SU-DHL-6 (cell line): ENCODE results near the gene AWAT1.

Experiments used
- H2AFZ ChIP-seq: fragments of 200-600 bp; sonication (generic); 2 replicates; pipeline ENCODE4 v1.6.1; 2014; ENCODE audit warnings: low read depth, mild to moderate bottlenecking, moderate library complexity, mixed read lengths, antibody characterized with exemption, low read length; ENCODE audit not compliant: severe bottlenecking
- H3F3A ChIP-seq: fragments of 200-600 bp; shearing (Covaris generic); 2 replicates; pipeline ENCODE4 v1.6.0; 2016; ENCODE audit warnings: antibody characterized with exemption, mild to moderate bottlenecking; ENCODE audit not compliant: insufficient read depth
- H3K27ac ChIP-seq: fragments of 200-600 bp; sonication (generic); 2 replicates; pipeline ENCODE4 v1.5.1; 2016; ENCODE audit warnings: low read depth, mild to moderate bottlenecking, low read length, moderate library complexity, mixed read lengths
- H3K27me3 ChIP-seq: fragments of 200-600 bp; sonication (generic), shearing (Covaris generic); 2 replicates; pipeline ENCODE4 v1.6.0; 2014; ENCODE audit warnings: mild to moderate bottlenecking, low read length
- H3K36me3 ChIP-seq: fragments of 200-600 bp; sonication (generic); 2 replicates; pipeline ENCODE4 v1.6.1; 2014; ENCODE audit warnings: mild to moderate bottlenecking, low read length, mixed read lengths
- H3K4me2 ChIP-seq: fragments of 300-600, 200-600 bp; shearing (Covaris generic), sonication (generic); 2 replicates; pipeline ENCODE4 v1.6.0; 2014; ENCODE audit warnings: low read length, low read depth, mild to moderate bottlenecking; ENCODE audit not compliant: poor library complexity, severe bottlenecking
- H3K4me3 ChIP-seq: fragments of 200-600 bp; sonication (generic); 2 replicates; pipeline ENCODE4 v1.5.1; 2014; ENCODE audit warnings: antibody characterized with exemption, low read length, mild to moderate bottlenecking, mixed read lengths; ENCODE audit not compliant: insufficient read depth, poor library complexity, severe bottlenecking
- H3K79me2 ChIP-seq: fragments of 200-600 bp; sonication (generic); 2 replicates; pipeline ENCODE4 v1.6.1; 2014; ENCODE audit warnings: mild to moderate bottlenecking, low read length, moderate library complexity; ENCODE audit not compliant: insufficient read depth
- H3K9ac ChIP-seq: fragments of 200-600 bp; sonication (generic); 2 replicates; pipeline ENCODE4 v1.7.0; 2014; ENCODE audit warnings: mild to moderate bottlenecking, low read length
- H3K9me2 ChIP-seq: fragments of 200-600 bp; sonication (generic); replicated peaks from 2 replicates; pipeline ENCODE4 v1.6.1; 2014; ENCODE audit warnings: low read length; ENCODE audit not compliant: insufficient read depth
- H3K9me3 ChIP-seq: fragments of 200-600 bp; sonication (generic); 2 replicates; pipeline ENCODE4 v1.6.1; 2014; ENCODE audit warnings: low read length, mixed read lengths; ENCODE audit not compliant: insufficient read depth
- H4K20me1 ChIP-seq: fragments of 200-600 bp; sonication (generic); 2 replicates; pipeline ENCODE4 v1.6.1; 2014; ENCODE audit warnings: low read depth, mild to moderate bottlenecking, antibody characterized with exemption, low read length, moderate library complexity, mixed read lengths
- CTCF ChIP-seq: fragments of 200-600 bp; sonication (generic); IDR thresholded peaks from one replicate; pipeline ENCODE4 v1.5.1; 2017; ENCODE audit warnings: antibody characterized with exemption, mild to moderate bottlenecking, low read length, moderate library complexity; ENCODE audit not compliant: insufficient read depth, poor library complexity, severe bottlenecking
- EZH2phosphoT487 ChIP-seq: fragments of 200-600 bp; sonication (generic), shearing (Covaris generic); conservative IDR thresholded peaks from 2 replicates; pipeline ENCODE4 v1.6.1; 2018; ENCODE audit warnings: mild to moderate bottlenecking, antibody characterized with exemption, low read length, moderate library complexity, mixed read lengths

Gene AWAT1

DNA sequence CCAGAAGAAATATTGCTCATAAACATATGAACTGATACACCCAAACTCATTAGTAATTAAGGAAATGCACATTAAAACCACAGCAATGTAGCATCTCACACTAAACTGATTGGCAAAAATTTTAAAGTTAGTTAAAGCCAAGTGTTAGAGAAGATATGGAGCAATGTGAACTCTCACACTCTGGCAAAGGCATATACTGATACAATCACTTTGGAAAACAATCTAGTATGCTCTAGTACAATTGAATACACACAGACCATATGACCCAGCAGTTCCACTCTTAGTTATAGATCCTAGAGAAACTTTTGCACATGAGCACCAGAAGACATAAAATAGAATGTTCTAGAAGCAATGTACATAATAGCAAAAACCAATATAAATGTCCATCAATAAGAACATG, 8.4 kb upstream of the AWAT1 start:
- no peak overlapping the region for H2AFZ ChIP-seq
- no peak overlapping the region for H3K27ac ChIP-seq
- no peaks in the 10 kb centered on the region for H3K79me2 ChIP-seq
- no peaks in the 10 kb centered on the region for H3K9me3 ChIP-seq
- no peak overlapping the region for H3K4me2 ChIP-seq
- H3K36me3 ChIP-seq: no peaks in the 10 kb centered on the region
- H3K9me2 ChIP-seq: no peaks in the 10 kb centered on the region
- no peaks in the 10 kb centered on the region for H3F3A ChIP-seq
- TF ChIP-seq EZH2phosphoT487: no peak
- TF ChIP-seq CTCF: no peak
- H3K9ac ChIP-seq: no peak overlapping the region
- no peak overlapping the region for H3K4me3 ChIP-seq
- no peaks in the 10 kb centered on the region for H4K20me1 ChIP-seq
- no peaks in the 10 kb centered on the region for H3K27me3 ChIP-seq

GRCh38 chrX:70226687-70227086, 7.8 kb upstream of the AWAT1 start:
- Histone ChIP-seq H3K4me2 (no peak overlapping the region), H3K79me2 (no peaks in the 10 kb centered on the region)
- no peak for TF ChIP-seq EZH2phosphoT487
- no peak for TF ChIP-seq CTCF

DNA sequence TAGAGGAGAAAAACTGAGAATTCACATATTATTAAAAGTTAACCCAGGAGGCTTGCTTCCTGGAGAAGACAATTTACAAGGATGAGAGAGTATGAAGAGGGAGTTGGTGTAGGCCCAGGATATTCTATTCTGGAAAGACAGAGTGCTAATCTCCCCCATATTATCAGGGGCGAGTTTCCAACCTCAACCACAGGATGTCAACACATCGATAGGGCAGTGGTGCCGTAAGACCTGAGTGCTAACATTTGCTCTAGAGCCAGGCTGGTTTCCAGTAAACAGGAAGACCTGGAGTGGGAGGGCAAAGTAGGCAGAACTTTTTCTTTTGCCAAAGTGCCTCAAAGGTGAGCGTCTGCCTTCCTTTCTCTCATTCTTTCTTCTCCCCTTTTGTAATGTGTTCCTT, 2.8 kb upstream of the AWAT1 start:
- Histone ChIP-seq H3K79me2 (no peaks in the 10 kb centered on the region), H2AFZ (no peak overlapping the region), H3K27me3 (no peaks in the 10 kb centered on the region), H3K4me3 (no peak overlapping the region), H3K36me3 (no peaks in the 10 kb centered on the region), H3K4me2 (no peak overlapping the region), H3K27ac (no peak overlapping the region), H3K9ac (no peak overlapping the region), H3F3A (no peaks in the 10 kb centered on the region), H4K20me1 (no peaks in the 10 kb centered on the region), H3K9me2 (no peaks in the 10 kb centered on the region), H3K9me3 (no peaks in the 10 kb centered on the region)
- TF ChIP-seq CTCF (no peak), EZH2phosphoT487 (no peak)

More at GRCh38 chrX:70226687-70227086, 7.8 kb upstream of the AWAT1 start:
- Histone ChIP-seq H3K4me3 (no peak overlapping the region), H3K27ac (no peak overlapping the region), H3K9ac (no peak overlapping the region), H3K36me3 (no peaks in the 10 kb centered on the region), H3K9me2 (no peaks in the 10 kb centered on the region), H3K27me3 (no peaks in the 10 kb centered on the region), H2AFZ (no peak overlapping the region), H4K20me1 (no peaks in the 10 kb centered on the region), H3K9me3 (no peaks in the 10 kb centered on the region), H3F3A (no peaks in the 10 kb centered on the region)
